ENCODE results near the gene NOS1. TPM values are rescaled to one million over a fixed set of nuclear protein-coding genes. Genes with fewer than 3 reads are reported as not detected.

The NOS1 gene
- total RNA-seq, 1 donor from 2014 or later, result 0.80 TPM

- Mint-ChIP-seq H3K4me1 (peaks cover 12% of the 10 kb centered on the region), H3K27ac (no peak overlapping the region), H3K27me3 (ENCODE audit: low read depth) (no peaks in the 10 kb centered on the region), H3K36me3 (peaks cover 52% of the 10 kb centered on the region), H3K4me3 (no peak overlapping the region), H3K9me3 (no peaks in the 10 kb centered on the region)
- peak in 1 of 2 experiments; percentile 10 for DNase-seq (ENCODE audit: low spot score in 2 of 2, unreplicated experiment in 2 of 2)
- no peak for TF ChIP-seq CTCF (IDR thresholded peaks at IDR 0.05; ENCODE audit: unreplicated experiment)
Measured at GRCh38 chr12:117165342-117165741, 196.1 kb downstream of the NOS1 start.

DNA sequence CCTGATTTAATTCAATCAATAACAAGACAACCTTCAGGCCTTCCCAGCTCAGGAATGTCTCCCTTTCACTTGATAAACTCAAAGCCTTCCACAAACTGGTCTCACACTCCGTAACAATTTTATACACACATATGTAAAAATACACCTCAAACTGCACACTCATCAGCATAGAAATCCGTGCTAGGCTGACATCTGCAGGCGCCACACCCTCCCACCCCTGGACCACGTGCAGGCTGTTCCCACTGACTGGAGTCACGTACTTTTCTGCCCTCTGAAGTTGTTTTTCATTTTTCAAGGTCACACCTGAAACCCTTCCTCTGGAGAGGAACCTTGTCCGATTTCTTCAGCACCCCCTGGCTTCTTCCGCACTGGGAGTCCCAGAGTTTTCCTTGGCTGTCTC is 198.8 kb downstream of the NOS1 start:
- no peak overlapping the region for H3K4me3 Mint-ChIP-seq
- TF ChIP-seq CTCF (IDR thresholded peaks at IDR 0.05; ENCODE audit: unreplicated experiment), result no peak
- H3K27ac Mint-ChIP-seq, result peak overlapping the region; percentile 25
- peaks cover 48% of the 10 kb centered on the region for H3K36me3 Mint-ChIP-seq
- H3K4me1 Mint-ChIP-seq, result peaks cover 12% of the 10 kb centered on the region
- no peaks in the 10 kb centered on the region for H3K27me3 Mint-ChIP-seq (ENCODE audit: low read depth)
- DNase-seq (ENCODE audit: low spot score in 2 of 2, unreplicated experiment in 2 of 2), result peak in 1 of 2 experiments; percentile 20
- H3K9me3 Mint-ChIP-seq, result no peaks in the 10 kb centered on the region

- Mint-ChIP-seq H3K9me3 (no peaks in the 10 kb centered on the region), H3K27me3 (ENCODE audit: low read depth) (no peaks in the 10 kb centered on the region), H3K4me3 (no peak overlapping the region), H3K27ac (peak overlapping the region; percentile 60), H3K4me1 (peaks cover 12% of the 10 kb centered on the region), H3K36me3 (peaks cover 50% of the 10 kb centered on the region)
- peak in 1 of 2 experiments; percentile 30 for DNase-seq (ENCODE audit: low spot score in 2 of 2, unreplicated experiment in 2 of 2)
- TF ChIP-seq CTCF (IDR thresholded peaks at IDR 0.05; ENCODE audit: unreplicated experiment), result no peak
Measured at GRCh38 chr12:117162167-117162539, 199.3 kb downstream of the NOS1 start.

DNA sequence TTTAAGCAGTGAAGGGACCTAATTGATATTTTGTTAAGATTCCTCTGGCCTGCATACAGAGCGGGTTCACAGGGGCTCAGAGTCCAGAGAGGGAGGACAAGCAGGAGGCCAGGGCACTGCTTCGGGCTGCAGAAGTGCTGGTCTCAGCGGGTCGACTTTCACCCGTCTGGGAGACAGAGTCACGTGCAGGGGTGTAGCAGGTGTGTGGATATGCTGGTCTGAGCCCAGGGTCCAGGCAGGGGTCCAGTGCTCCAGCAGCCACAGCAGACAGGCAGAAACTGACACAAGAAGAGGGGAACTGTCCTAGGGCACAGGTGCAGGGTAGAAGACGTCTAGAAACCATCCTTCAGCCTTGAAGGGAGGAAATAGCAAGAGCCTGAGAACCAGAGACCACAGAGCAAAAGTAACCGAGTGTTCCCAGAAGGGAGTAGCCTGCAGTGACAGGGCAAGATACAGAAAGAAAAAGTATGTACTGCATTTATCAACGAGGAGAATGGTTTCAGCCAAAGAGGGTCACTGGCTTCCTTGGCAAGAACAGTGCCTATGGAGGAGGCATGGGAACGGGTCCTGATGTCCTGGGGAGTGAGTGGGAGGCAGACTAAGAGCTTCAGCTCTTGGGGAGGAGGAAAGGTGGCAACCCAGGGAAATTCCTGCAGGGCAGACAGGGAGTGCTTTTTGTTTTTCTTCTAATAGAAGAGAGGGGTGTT is 199.8 kb downstream of the NOS1 start:
- Mint-ChIP-seq H3K4me3 (no peak overlapping the region), H3K4me1 (peaks cover 12% of the 10 kb centered on the region), H3K27me3 (ENCODE audit: low read depth) (no peaks in the 10 kb centered on the region), H3K36me3 (peaks cover 48% of the 10 kb centered on the region), H3K27ac (peak overlapping the region; percentile 60), H3K9me3 (no peaks in the 10 kb centered on the region)
- DNase-seq (ENCODE audit: low spot score in 2 of 2, unreplicated experiment in 2 of 2), result peak in 1 of 2 experiments; percentile 31
- TF ChIP-seq CTCF (IDR thresholded peaks at IDR 0.05; ENCODE audit: unreplicated experiment), result no peak

- Mint-ChIP-seq H3K4me1 (peaks cover 12% of the 10 kb centered on the region), H3K4me3 (no peak overlapping the region), H3K9me3 (no peaks in the 10 kb centered on the region), H3K36me3 (peaks cover 47% of the 10 kb centered on the region), H3K27ac (no peak overlapping the region), H3K27me3 (ENCODE audit: low read depth) (no peaks in the 10 kb centered on the region)
- no peak for DNase-seq (ENCODE audit: low spot score in 2 of 2, unreplicated experiment in 2 of 2)
- TF ChIP-seq CTCF (IDR thresholded peaks at IDR 0.05; ENCODE audit: unreplicated experiment), result no peak
Measured at GRCh38 chr12:117159674-117160073, 201.8 kb downstream of the NOS1 start.

Data from mesothelial cell of epicardium (in vitro differentiated cells).